HepG2 (cell line): ENCODE measurements around the gene NPAS2. TPM values are rescaled to one million over a fixed set of nuclear protein-coding genes. Genes with fewer than 3 reads are reported as not detected.

Source experiments
- CAMTA2 ChIP-seq: sonication (generic); formaldehyde crosslinking; IDR thresholded peaks from 2 replicates; pipeline ENCODE4 v1.4.0; 2020; ENCODE audit warnings: mild to moderate bottlenecking, missing genetic modification reagents, borderline replicate concordance
- EHMT2 ChIP-seq: fragments of 200-600 bp; sonication (generic); IDR thresholded peaks from 2 replicates; pipeline ENCODE4 v1.7.0; 2017; ENCODE audit warnings: antibody characterized with exemption, low read depth, low read length, borderline replicate concordance
- ELK4 ChIP-seq: sonication (generic); formaldehyde crosslinking; IDR thresholded peaks from 2 replicates; pipeline ENCODE4 v1.9.0; 2021; ENCODE audit warnings: missing genetic modification reagents, borderline replicate concordance
- FOXA3 ChIP-seq: IDR thresholded peaks from 2 replicates; pipeline ENCODE4 v1.6.1; 2016; ENCODE audit warnings: missing genetic modification reagents, missing compliant biosample characterization
- HMGXB4 ChIP-seq, 2 experiments: sonication (generic) in 1 of 2; formaldehyde crosslinking in 1 of 2; IDR thresholded peaks; 2 replicates each; pipeline versions ENCODE4 v1.4.0 to v1.6.1; 2018 to 2020; ENCODE audit warnings: missing genetic modification reagents in 2 of 2, borderline replicate concordance in 1 of 2, low read depth in 1 of 2, mild to moderate bottlenecking in 1 of 2, missing biosample characterization in 1 of 2
- HNRNPL ChIP-seq: fragments of 200-400 bp; formaldehyde crosslinking; IDR thresholded peaks from 2 replicates; pipeline ENCODE4 v1.6.1; 2017; ENCODE audit warnings: mild to moderate bottlenecking, low read depth, low read length
- IRF1 ChIP-seq: sonication (generic); formaldehyde crosslinking; IDR thresholded peaks from 2 replicates; pipeline ENCODE4 v1.4.0; 2020; ENCODE audit warnings: low read depth, mild to moderate bottlenecking, missing genetic modification reagents
- MED8 ChIP-seq: sonication (generic); formaldehyde crosslinking; IDR thresholded peaks from 2 replicates; pipeline ENCODE4 v1.8.1; 2023; ENCODE audit warnings: mild to moderate bottlenecking, missing genetic modification reagents; ENCODE audit not compliant: insufficient replicate concordance
- MLX ChIP-seq: IDR thresholded peaks from 2 replicates; pipeline ENCODE4 v1.6.1; 2016
- MXD3 ChIP-seq: IDR thresholded peaks from 2 replicates; pipeline ENCODE4 v1.6.1; 2016; ENCODE audit warnings: mild to moderate bottlenecking, missing biosample characterization, missing genetic modification reagents
- NFKB2 ChIP-seq: sonication (generic); formaldehyde crosslinking; IDR thresholded peaks from 2 replicates; pipeline ENCODE4 v1.4.0; 2020; ENCODE audit warnings: missing genetic modification reagents, borderline replicate concordance
- PATZ1 ChIP-seq: sonication (generic); formaldehyde crosslinking; IDR thresholded peaks from 2 replicates; pipeline ENCODE4 v1.4.0; 2020; ENCODE audit warnings: missing genetic modification reagents
- RNF2 ChIP-seq: fragments of 450-650 bp; conservative IDR thresholded peaks from 2 replicates; pipeline ENCODE4 v1.6.1; 2016; ENCODE audit warnings: low read depth
- SMAD1 ChIP-seq: sonication (generic); formaldehyde crosslinking; IDR thresholded peaks from 2 replicates; pipeline ENCODE4 v1.4.0; 2020; ENCODE audit warnings: missing genetic modification reagents, low read depth, mild to moderate bottlenecking, borderline replicate concordance
- TRIM24 ChIP-seq: sonication (generic); formaldehyde crosslinking; IDR thresholded peaks from 2 replicates; pipeline ENCODE4 v1.8.0; 2022; ENCODE audit warnings: mild to moderate bottlenecking, missing genetic modification reagents
- ZNF235 ChIP-seq: sonication (generic); formaldehyde crosslinking; IDR thresholded peaks from 2 replicates; pipeline ENCODE4 v1.8.1; 2023; ENCODE audit warnings: mild to moderate bottlenecking, missing genetic modification reagents, borderline replicate concordance
- ZNF33A ChIP-seq: sonication (generic); formaldehyde crosslinking; IDR thresholded peaks from 2 replicates; pipeline ENCODE4 v1.5.1; 2020; ENCODE audit warnings: missing genetic modification reagents, mild to moderate bottlenecking, moderate library complexity, borderline replicate concordance
- ZNF567 ChIP-seq: sonication (generic); formaldehyde crosslinking; IDR thresholded peaks from 2 replicates; pipeline ENCODE4 v1.8.1; 2023; ENCODE audit warnings: mild to moderate bottlenecking, missing genetic modification reagents, borderline replicate concordance
- ZNF572 ChIP-seq: sonication (generic); formaldehyde crosslinking; IDR thresholded peaks from 2 replicates; pipeline ENCODE4 v1.5.1; 2020; ENCODE audit warnings: mild to moderate bottlenecking, missing genetic modification reagents
- ZZZ3 ChIP-seq: sonication (generic); formaldehyde crosslinking; IDR thresholded peaks from 2 replicates; pipeline ENCODE4 v1.4.0; 2020; ENCODE audit warnings: missing genetic modification reagents, mild to moderate bottlenecking, borderline replicate concordance
- polyA plus RNA-seq, 8 experiments: library from polyadenylated mRNA; depleted of rRNA in 3 of 8; stranded (reverse) in 7 of 8; unstranded in 1 of 8; fragments of >200 nt; fragmentation: Illumina TruSeq in 4 of 8; extraction: Trizol in 4 of 8; gene quantifications; 2 replicates each; pipeline versions ENCODE4 v1.2.1 to v1.2.3, GENCODE V29; 2011 to 2016; ENCODE audit warnings: low read depth in 4 of 8, missing spikeins in 1 of 8, mixed read lengths in 1 of 8; ENCODE audit not compliant: insufficient read depth in 1 of 8
- total RNA-seq, 5 experiments: library from RNA; depleted of rRNA; stranded (reverse); fragments of >200 nt; fragmentation: Illumina TruSeq; extraction: Trizol; gene quantifications; 2 replicates each; pipeline ENCODE4 v1.2.3, GENCODE V29; 2016; ENCODE audit warnings: low read depth in 1 of 5

NPAS2 gene
- total and polyA plus RNA-seq, 2 of the 13 experiments (the other 11 are each of a cell fraction or from before 2014, with no cell fraction given), result 14.8 to 37.5 TPM

GRCh38 chr2:100820523-100821254 is 750 bp downstream of the NPAS2 start (continued):
- TF ChIP-seq HMGXB4 (CRISPR knock-in tag; IDR thresholded peaks at IDR 0.05; ENCODE audit: borderline replicate concordance in 1 of 2, low read depth in 1 of 2), result peak in 1 of 2 experiments; percentile 3; a peak in 1 of 4 replicates
- no peak for TF ChIP-seq EHMT2
- no peak for TF ChIP-seq ZNF572 (CRISPR knock-in tag)
- no peak for TF ChIP-seq ZNF567 (CRISPR knock-in tag)
- TF ChIP-seq ZNF33A (CRISPR knock-in tag), result no peak
- no peak for TF ChIP-seq MLX
- no peak for TF ChIP-seq TRIM24 (CRISPR knock-in tag)
- TF ChIP-seq IRF1 (CRISPR knock-in tag), result 0 out of 2 replicates have a peak, but pooled peaks have one; percentile 30
- TF ChIP-seq MXD3 (CRISPR knock-in tag), result 0 out of 2 replicates have a peak, but pooled peaks have one; percentile 27
- TF ChIP-seq CAMTA2 (CRISPR knock-in tag), result peak; percentile 66; the same call in 1 of the 2 replicates
- peak; percentile 78; the same call in 1 of the 2 replicates for TF ChIP-seq SMAD1 (CRISPR knock-in tag)
- TF ChIP-seq NFKB2, result peak; percentile 85; the same call in 1 of the 2 replicates
- peak; percentile 69 for TF ChIP-seq MED8 (CRISPR knock-in tag)
- peak; percentile 75; the same call in 1 of the 2 replicates for TF ChIP-seq ZNF235
- TF ChIP-seq ELK4 (CRISPR knock-in tag), result peak; percentile 50; the same call in 1 of the 2 replicates
- TF ChIP-seq FOXA3 (CRISPR knock-in tag), result no peak
- TF ChIP-seq HNRNPL, result 0 out of 2 replicates have a peak, but pooled peaks have one; percentile 22
- TF ChIP-seq PATZ1 (CRISPR knock-in tag), result peak; percentile 59; the same call in 1 of the 2 replicates
- no peak for TF ChIP-seq ZZZ3 (CRISPR knock-in tag)
- no peak for TF ChIP-seq RNF2
